DMS53 treated with DMSO at 0.1 percent for 48 hours (cell line): ENCODE measurements around the gene KIAA0930.

Experiments
- DNase-seq: peaks from one replicate; lab custom pipeline; 2025; ENCODE audit not compliant: unreplicated experiment; lab: John Stamatoyannopoulos, UW

Gene KIAA0930

GRCh38 chr22:45154383-45154782 is 86.3 kb downstream of the KIAA0930 start:
- no peak for DNase-seq

GRCh38 chr22:45151503-45151902 is 89.2 kb downstream of the KIAA0930 start:
- DNase-seq: no peak

- DNase-seq: no peak
Measured at GRCh38 chr22:45150139-45150538, 90.6 kb downstream of the KIAA0930 start.

GRCh38 chr22:45149671-45150070 is 91.0 kb downstream of the KIAA0930 start:
- no peak for DNase-seq

GRCh38 chr22:45144916-45145315 is 95.8 kb downstream of the KIAA0930 start:
- no peak for DNase-seq

GRCh38 chr22:45142376-45142775 is 98.3 kb downstream of the KIAA0930 start:
- DNase-seq: no peak
